ENCODE measurements around the gene TRMU. TPM values are rescaled to one million over a fixed set of nuclear protein-coding genes. Genes with fewer than 3 reads are reported as not detected.

TRMU gene
- total and polyA plus RNA-seq, 2 of the 4 experiments (the other 2 are of a cell fraction), result 19.0 to 36.4 TPM

DNA sequence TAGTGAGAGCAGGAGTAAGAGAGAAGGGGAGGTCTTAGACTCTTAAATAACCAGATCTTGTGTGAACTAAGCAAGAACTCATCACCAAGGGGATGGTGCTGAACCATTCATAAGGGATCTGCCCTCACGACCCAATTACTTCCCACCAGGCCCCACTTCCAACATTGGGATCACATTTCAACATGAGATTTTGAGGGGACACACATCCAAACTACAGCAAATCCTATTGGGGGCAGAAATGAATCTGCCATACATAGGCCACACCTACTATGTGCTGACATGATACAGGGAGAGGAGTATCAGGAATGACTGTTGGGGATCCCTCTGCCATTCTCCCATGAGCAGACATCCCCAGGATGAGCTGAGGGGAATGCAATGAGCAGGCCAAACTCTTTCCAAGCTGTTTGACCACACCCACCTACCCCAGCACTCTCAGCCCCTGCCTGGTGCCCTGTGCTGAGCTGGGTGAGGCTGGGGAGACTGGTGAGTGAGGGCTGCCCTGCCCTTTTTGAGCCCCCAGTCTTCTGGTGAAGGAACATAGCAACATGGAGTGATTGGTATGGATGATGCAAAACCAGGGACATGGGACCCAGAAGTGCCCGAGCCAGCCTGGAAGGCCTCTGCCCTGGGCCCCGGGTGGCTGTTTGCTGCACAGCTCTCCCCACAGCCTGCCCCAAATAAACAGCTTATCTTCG is 40.1 kb upstream of the TRMU start:
- CTCF ChIA-PET, result no interaction called here
- peaks cover 26% of the 10 kb centered on the region; the same call in 1 of the 2 replicates for H3K36me3 ChIP-seq (ENCODE audit: control insufficient read depth, insufficient read depth, low read length)
- peaks cover 11% of the 10 kb centered on the region for H3K4me1 ChIP-seq (ENCODE audit: control insufficient read depth, insufficient read depth, low read length)
- H2AK9ac ChIP-seq (replicated peaks; ENCODE audit: low read depth, low read length, poor library complexity), result peak overlapping the region; percentile 90
- H3K27ac ChIP-seq (ENCODE audit: insufficient read depth, low read length), result peak overlapping the region; percentile 71; the same call in 1 of the 2 replicates
- peaks cover 26% of the 10 kb centered on the region for H3K9me1 ChIP-seq (ENCODE audit: insufficient read depth, low read length)
- no peak overlapping the region for H2BK15ac ChIP-seq (ENCODE audit: low read depth, low read length)
- H3K56ac ChIP-seq (ENCODE audit: extremely low read depth, insufficient read depth, low read length), result no peak overlapping the region
- peaks cover 8 to 36% of the 10 kb centered on the region in 2 experiments; a peak in 3 of 4 replicates for H3K79me1 ChIP-seq (ENCODE audit: low read depth in 1 of 2, low read length in 2 of 2)
- H3K23ac ChIP-seq (ENCODE audit: low read depth, low read length), result peak overlapping the region; percentile 58
- no TSS peak for BruUV-seq (replicated peaks)
- H3K9ac ChIP-seq (ENCODE audit: low read depth, low read length), result peak overlapping the region; percentile 62; the same call in 1 of the 2 replicates
- no peaks in the 10 kb centered on the region for H3K27me3 ChIP-seq (ENCODE audit: control insufficient read depth, insufficient read depth, low read length)
- no peak overlapping the region for H2BK5ac ChIP-seq (ENCODE audit: low read depth, low read length, poor library complexity, severe bottlenecking)
- H2AK5ac ChIP-seq (ENCODE audit: low read depth, low read length), result peak overlapping the region; percentile 91
- no peaks in the 10 kb centered on the region for H4K20me1 ChIP-seq (ENCODE audit: insufficient read depth, low read length)
- H3K4me2 ChIP-seq (ENCODE audit: low read depth, low read length), result peak overlapping the region; percentile 66; the same call in 1 of the 2 replicates
- POLR2A ChIA-PET (ENCODE audit: unreplicated experiment), result no interaction called here
- H2BK20ac ChIP-seq (ENCODE audit: low read depth, low read length), result 0 out of 2 replicates have a peak overlapping the region, but pooled peaks have one; percentile 20
- peak overlapping the region; percentile 77; the same call in 1 of the 2 replicates for H3K14ac ChIP-seq (replicated peaks; ENCODE audit: low read depth, low read length)
- no peaks in the 10 kb centered on the region for H3K9me3 ChIP-seq (ENCODE audit: control insufficient read depth, insufficient read depth, low read length)
- dilution Hi-C loops (cut with HindIII; ENCODE audit: low sequenced_read_pairs, unreplicated experiment), result no loop called here
- no peak overlapping the region; the same call in 1 of the 2 replicates for H2BK120ac ChIP-seq (ENCODE audit: low read depth, low read length)
- intact Hi-C loops (cut with micrococcal nuclease), result loop anchor here (5.0 kb wide), 1 partner anchor 173 kb away; no protein-coding TSS in a partner anchor
- in situ Hi-C loops (cut with MboI; ENCODE audit: low sequenced_read_pairs), result loop anchor here (5.0 kb wide), 1 partner anchor 173 kb away; no protein-coding TSS in a partner anchor
- no peak for DNase-seq
- H3K18ac ChIP-seq (ENCODE audit: low read depth, low read length), result no peak overlapping the region
- peak overlapping the region; percentile 87 for H4K91ac ChIP-seq (ENCODE audit: insufficient read depth, low read depth, low read length)
- peak overlapping the region; percentile 51 for H4K5ac ChIP-seq (ENCODE audit: low read depth, low read length)
- peak overlapping the region; percentile 80 for H3K4ac ChIP-seq (ENCODE audit: low read depth, low read length)
- no peak for ATAC-seq (ENCODE audit: low read depth)
- H2AFZ ChIP-seq (replicated peaks; ENCODE audit: low read length, poor library complexity), result peak overlapping the region; percentile 94
- no peak overlapping the region for H3K4me3 ChIP-seq (ENCODE audit: insufficient read depth, low read depth, low read length)
- 39% methylated on average over 2 of the region's 4 CpGs; no CpG with 5 or more reads in 1 of the 2 experiments for WGBS, 2 experiments (ENCODE audit: extremely low coverage in 2 of 2, insufficient read length in 1 of 2)
- H4K8ac ChIP-seq (ENCODE audit: low read depth in 2 of 2, low read length in 2 of 2), result peak overlapping the region; percentile 76 to 99
- TF ChIP-seq, protein P1, sequence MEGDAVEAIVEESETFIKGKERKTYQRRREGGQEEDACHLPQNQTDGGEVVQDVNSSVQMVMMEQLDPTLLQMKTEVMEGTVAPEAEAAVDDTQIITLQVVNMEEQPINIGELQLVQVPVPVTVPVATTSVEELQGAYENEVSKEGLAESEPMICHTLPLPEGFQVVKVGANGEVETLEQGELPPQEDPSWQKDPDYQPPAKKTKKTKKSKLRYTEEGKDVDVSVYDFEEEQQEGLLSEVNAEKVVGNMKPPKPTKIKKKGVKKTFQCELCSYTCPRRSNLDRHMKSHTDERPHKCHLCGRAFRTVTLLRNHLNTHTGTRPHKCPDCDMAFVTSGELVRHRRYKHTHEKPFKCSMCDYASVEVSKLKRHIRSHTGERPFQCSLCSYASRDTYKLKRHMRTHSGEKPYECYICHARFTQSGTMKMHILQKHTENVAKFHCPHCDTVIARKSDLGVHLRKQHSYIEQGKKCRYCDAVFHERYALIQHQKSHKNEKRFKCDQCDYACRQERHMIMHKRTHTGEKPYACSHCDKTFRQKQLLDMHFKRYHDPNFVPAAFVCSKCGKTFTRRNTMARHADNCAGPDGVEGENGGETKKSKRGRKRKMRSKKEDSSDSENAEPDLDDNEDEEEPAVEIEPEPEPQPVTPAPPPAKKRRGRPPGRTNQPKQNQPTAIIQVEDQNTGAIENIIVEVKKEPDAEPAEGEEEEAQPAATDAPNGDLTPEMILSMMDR (conservative IDR thresholded peaks at IDR 0.05; ENCODE audit: low read depth, low read length), result no peak
- TF ChIP-seq MAZ (IDR thresholded peaks at IDR 0.05; ENCODE audit: borderline replicate concordance, low read depth, low read length) (no peak), SMC3 (IDR thresholded peaks at IDR 0.05; ENCODE audit: low read depth, low read length) (no peak), MXI1 (IDR thresholded peaks at IDR 0.05; ENCODE audit: borderline replicate concordance, low read depth, low read length) (no peak), CHD1 (IDR thresholded peaks at IDR 0.05; ENCODE audit: low read depth, low read length) (no peak), BHLHE40 (IDR thresholded peaks at IDR 0.05; ENCODE audit: low read depth, low read length) (no peak), RAD21 (IDR thresholded peaks at IDR 0.05; ENCODE audit: low read length) (no peak), CEBPB (IDR thresholded peaks at IDR 0.05; ENCODE audit: low read depth, low read length) (no peak), POLR2A (IDR thresholded peaks at IDR 0.05; ENCODE audit: low read depth, low read length) (no peak), MAFK (IDR thresholded peaks at IDR 0.05; ENCODE audit: low read depth, low read length) (no peak), RFX5 (IDR thresholded peaks at IDR 0.05; ENCODE audit: low read depth, low read length) (no peak), RCOR1 (IDR thresholded peaks at IDR 0.05; ENCODE audit: insufficient replicate concordance, low read length) (no peak)
- TF ChIP-seq, protein P2, sequence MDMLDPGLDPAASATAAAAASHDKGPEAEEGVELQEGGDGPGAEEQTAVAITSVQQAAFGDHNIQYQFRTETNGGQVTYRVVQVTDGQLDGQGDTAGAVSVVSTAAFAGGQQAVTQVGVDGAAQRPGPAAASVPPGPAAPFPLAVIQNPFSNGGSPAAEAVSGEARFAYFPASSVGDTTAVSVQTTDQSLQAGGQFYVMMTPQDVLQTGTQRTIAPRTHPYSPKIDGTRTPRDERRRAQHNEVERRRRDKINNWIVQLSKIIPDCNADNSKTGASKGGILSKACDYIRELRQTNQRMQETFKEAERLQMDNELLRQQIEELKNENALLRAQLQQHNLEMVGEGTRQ (IDR thresholded peaks at IDR 0.05; ENCODE audit: low read depth, low read length), result no peak
- TF ChIP-seq, protein P3, sequence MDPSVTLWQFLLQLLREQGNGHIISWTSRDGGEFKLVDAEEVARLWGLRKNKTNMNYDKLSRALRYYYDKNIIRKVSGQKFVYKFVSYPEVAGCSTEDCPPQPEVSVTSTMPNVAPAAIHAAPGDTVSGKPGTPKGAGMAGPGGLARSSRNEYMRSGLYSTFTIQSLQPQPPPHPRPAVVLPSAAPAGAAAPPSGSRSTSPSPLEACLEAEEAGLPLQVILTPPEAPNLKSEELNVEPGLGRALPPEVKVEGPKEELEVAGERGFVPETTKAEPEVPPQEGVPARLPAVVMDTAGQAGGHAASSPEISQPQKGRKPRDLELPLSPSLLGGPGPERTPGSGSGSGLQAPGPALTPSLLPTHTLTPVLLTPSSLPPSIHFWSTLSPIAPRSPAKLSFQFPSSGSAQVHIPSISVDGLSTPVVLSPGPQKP (IDR thresholded peaks at IDR 0.05; ENCODE audit: borderline replicate concordance, low read depth, low read length), result no peak
